Measurements from ENCODE around the gene STAP1. TPM values are rescaled to one million over a fixed set of nuclear protein-coding genes. Genes with fewer than 3 reads are reported as not detected.

STAP1 gene
- total and polyA plus RNA-seq, 10 of the 15 experiments (the other 5 are each of a cell fraction or from before 2014, with no cell fraction given): 4.6 to 19.4 (median 9.4) TPM

GRCh38 chr4:67581208-67581857, 22.8 kb downstream of the STAP1 start (continued):
- TF ChIP-seq, protein P1, sequence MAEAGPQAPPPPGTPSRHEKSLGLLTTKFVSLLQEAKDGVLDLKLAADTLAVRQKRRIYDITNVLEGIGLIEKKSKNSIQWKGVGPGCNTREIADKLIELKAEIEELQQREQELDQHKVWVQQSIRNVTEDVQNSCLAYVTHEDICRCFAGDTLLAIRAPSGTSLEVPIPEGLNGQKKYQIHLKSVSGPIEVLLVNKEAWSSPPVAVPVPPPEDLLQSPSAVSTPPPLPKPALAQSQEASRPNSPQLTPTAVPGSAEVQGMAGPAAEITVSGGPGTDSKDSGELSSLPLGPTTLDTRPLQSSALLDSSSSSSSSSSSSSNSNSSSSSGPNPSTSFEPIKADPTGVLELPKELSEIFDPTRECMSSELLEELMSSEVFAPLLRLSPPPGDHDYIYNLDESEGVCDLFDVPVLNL (IDR thresholded peaks at IDR 0.05; ENCODE audit: low read depth, low read length): no peak
- TF ChIP-seq NR2C1 (IDR thresholded peaks at IDR 0.05): no peak
- TF ChIP-seq CEBPZ (IDR thresholded peaks at IDR 0.05; ENCODE audit: low read depth, low read length): no peak
- no peak for TF ChIP-seq ZZZ3 (IDR thresholded peaks at IDR 0.05; ENCODE audit: control insufficient read depth, insufficient read length, low read depth)
- TF ChIP-seq BHLHE40 (IDR thresholded peaks at IDR 0.05; ENCODE audit: borderline replicate concordance in 1 of 2, low read depth in 2 of 2, low read length in 1 of 2): no peak
- TF ChIP-seq ASH2L (IDR thresholded peaks at IDR 0.05; ENCODE audit: borderline replicate concordance, low read depth): no peak
- TF ChIP-seq CBX5 (IDR thresholded peaks at IDR 0.05; ENCODE audit: low read depth): 0 out of 2 replicates have a peak, but pooled peaks have one; percentile 56
- no peak for TF ChIP-seq NR2F1 (conservative IDR thresholded peaks at IDR 0.05)
- TF ChIP-seq WRNIP1 (IDR thresholded peaks at IDR 0.05; ENCODE audit: borderline replicate concordance, low read depth, low read length): no peak
- TF ChIP-seq CBX3 (IDR thresholded peaks at IDR 0.05; ENCODE audit: borderline replicate concordance, low read depth): no peak
- no peak for TF ChIP-seq ZNF622 (IDR thresholded peaks at IDR 0.05)
- no peak for TF ChIP-seq REST (IDR thresholded peaks at IDR 0.05; ENCODE audit: low read depth, low read length)
- no peak for TF ChIP-seq EP300 (IDR thresholded peaks at IDR 0.05; ENCODE audit: borderline replicate concordance in 1 of 2, control insufficient read depth in 1 of 2, low read depth in 2 of 2, low read length in 2 of 2)
- TF ChIP-seq FOXM1 (IDR thresholded peaks at IDR 0.05; ENCODE audit: low read depth, low read length): 0 out of 2 replicates have a peak, but pooled peaks have one; percentile 45
- TF ChIP-seq SMAD1 (IDR thresholded peaks at IDR 0.05; ENCODE audit: low read depth, partially characterized antibody): no peak
- TF ChIP-seq, protein P2, sequence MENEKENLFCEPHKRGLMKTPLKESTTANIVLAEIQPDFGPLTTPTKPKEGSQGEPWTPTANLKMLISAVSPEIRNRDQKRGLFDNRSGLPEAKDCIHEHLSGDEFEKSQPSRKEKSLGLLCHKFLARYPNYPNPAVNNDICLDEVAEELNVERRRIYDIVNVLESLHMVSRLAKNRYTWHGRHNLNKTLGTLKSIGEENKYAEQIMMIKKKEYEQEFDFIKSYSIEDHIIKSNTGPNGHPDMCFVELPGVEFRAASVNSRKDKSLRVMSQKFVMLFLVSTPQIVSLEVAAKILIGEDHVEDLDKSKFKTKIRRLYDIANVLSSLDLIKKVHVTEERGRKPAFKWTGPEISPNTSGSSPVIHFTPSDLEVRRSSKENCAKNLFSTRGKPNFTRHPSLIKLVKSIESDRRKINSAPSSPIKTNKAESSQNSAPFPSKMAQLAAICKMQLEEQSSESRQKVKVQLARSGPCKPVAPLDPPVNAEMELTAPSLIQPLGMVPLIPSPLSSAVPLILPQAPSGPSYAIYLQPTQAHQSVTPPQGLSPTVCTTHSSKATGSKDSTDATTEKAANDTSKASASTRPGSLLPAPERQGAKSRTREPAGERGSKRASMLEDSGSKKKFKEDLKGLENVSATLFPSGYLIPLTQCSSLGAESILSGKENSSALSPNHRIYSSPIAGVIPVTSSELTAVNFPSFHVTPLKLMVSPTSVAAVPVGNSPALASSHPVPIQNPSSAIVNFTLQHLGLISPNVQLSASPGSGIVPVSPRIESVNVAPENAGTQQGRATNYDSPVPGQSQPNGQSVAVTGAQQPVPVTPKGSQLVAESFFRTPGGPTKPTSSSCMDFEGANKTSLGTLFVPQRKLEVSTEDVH (IDR thresholded peaks at IDR 0.05; ENCODE audit: low read depth, partially characterized antibody): no peak
- no peak for TF ChIP-seq KLF5 (IDR thresholded peaks at IDR 0.05; ENCODE audit: partially characterized antibody)
- TF ChIP-seq NRF1 (conservative IDR thresholded peaks at IDR 0.05; ENCODE audit: low read depth, low read length): no peak
- no peak for TF ChIP-seq HDAC6 (IDR thresholded peaks at IDR 0.05; ENCODE audit: unreplicated experiment)

All from GM12878 (cell line).